ENCODE results near the gene DUSP16.
"Not testable (repeated sequence)": the region's sequence is repeated elsewhere in the genome, so short reads cannot be mapped to it uniquely, and the experiment has no call there.

Gene DUSP16

DNA sequence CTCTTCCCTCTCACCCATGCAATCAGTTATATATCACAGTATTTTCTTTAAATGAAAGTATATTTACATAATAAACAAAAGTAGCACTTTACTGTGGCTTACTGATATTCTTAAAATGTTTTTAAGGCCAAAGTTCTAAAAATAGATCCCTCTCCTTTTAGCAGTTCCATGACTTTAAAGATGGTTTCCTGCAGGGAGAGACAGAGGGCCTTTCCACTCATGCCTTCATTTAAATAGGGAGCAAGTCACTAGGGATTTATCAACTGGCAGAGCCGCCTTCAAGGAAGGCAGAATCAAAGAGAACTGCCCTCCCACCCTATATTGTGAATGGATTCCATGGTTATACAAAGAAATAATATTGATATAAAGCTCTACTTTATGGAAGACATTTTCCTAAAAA lies 55.5 kb downstream of the DUSP16 start:
- TF ChIP-seq, protein P1, sequence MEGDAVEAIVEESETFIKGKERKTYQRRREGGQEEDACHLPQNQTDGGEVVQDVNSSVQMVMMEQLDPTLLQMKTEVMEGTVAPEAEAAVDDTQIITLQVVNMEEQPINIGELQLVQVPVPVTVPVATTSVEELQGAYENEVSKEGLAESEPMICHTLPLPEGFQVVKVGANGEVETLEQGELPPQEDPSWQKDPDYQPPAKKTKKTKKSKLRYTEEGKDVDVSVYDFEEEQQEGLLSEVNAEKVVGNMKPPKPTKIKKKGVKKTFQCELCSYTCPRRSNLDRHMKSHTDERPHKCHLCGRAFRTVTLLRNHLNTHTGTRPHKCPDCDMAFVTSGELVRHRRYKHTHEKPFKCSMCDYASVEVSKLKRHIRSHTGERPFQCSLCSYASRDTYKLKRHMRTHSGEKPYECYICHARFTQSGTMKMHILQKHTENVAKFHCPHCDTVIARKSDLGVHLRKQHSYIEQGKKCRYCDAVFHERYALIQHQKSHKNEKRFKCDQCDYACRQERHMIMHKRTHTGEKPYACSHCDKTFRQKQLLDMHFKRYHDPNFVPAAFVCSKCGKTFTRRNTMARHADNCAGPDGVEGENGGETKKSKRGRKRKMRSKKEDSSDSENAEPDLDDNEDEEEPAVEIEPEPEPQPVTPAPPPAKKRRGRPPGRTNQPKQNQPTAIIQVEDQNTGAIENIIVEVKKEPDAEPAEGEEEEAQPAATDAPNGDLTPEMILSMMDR (IDR thresholded peaks at IDR 0.05; ENCODE audit: low read depth, low read length): no peak
- H3K36me3 ChIP-seq: no peaks in the 10 kb centered on the region
- H3K4me3 ChIP-seq (ENCODE audit: low read depth, low read length): no peak overlapping the region
- H3K27me3 ChIP-seq (ENCODE audit: insufficient read depth, low read depth, severe bottlenecking): no peaks in the 10 kb centered on the region
- no peaks in the 10 kb centered on the region for H3K9me3 ChIP-seq (ENCODE audit: severe bottlenecking)
- no peak overlapping the region for H3K27ac ChIP-seq
- DNase-seq: no peak

DNA sequence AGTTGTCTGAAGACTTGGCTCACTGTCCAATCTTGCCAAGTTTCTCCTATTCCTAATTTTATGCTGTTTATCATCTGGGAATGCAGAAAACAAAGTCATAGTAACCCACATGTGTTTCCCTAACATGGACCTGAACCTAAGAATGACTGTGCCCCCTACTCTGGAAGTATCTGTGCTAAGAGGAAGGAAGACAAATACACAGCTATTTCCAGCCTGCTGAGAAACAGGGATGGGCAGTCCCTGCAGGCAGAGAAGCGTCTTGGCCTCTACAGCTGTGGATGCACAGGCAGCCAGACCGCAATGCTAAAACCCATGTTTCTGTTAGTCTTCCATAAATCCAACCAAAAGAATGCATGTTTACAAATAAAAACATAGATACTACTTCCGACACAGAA lies 56.2 kb downstream of the DUSP16 start:
- Histone ChIP-seq H3K4me3 (ENCODE audit: low read depth, low read length) (no peak overlapping the region), H3K36me3 (no peaks in the 10 kb centered on the region), H3K27ac (no peak overlapping the region), H3K27me3 (ENCODE audit: insufficient read depth, low read depth, severe bottlenecking) (no peaks in the 10 kb centered on the region), H3K9me3 (ENCODE audit: severe bottlenecking) (no peaks in the 10 kb centered on the region)
- no peak for DNase-seq
- TF ChIP-seq, protein P1 (IDR thresholded peaks at IDR 0.05; ENCODE audit: low read depth, low read length): no peak

DNA sequence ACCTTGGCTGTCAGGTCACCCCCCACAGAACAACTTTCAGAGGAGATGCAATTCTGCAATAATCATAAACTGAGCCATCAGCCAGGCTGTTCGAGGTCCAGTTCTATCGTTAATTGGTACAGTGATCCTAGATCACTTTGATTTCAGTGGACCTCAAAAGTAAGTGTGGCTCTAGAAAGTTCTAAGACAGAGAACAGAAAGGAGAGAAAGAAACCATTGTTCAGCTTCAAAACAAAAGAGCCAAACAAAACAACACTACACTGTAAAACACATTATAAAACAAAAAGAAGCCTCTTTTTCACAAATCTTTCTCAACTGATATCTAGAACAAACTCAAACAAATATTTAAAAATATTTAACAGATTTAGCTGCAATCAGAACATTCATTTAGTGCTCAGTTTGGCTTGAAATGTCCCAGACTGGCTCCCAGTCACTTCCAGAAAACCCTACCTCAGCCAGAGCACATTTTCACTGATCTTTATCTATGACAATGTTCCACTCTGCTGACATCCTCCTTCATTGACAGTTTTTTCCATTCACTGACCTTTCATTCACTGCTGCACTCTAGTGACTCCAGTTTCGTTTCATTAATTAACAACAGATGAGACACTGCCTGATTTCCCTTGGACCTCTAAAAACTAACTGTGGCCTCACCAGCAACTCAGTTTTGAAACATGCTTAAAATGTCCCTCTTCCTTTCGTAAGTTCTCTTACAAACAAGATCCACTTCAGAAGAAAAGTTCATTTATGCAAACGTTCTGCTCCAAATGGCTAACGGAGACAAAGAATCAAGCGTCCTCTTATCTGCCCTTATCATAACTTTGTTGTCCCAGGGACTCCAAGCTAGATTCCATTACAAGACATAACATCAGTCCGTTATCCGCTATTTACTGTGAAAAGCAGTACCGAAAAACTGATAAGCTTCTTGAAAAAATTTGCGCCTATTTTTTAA lies 56.8 kb downstream of the DUSP16 start:
- no peak overlapping the region for H3K4me3 ChIP-seq (ENCODE audit: low read depth, low read length)
- DNase-seq: no peak
- no peaks in the 10 kb centered on the region for H3K36me3 ChIP-seq
- no peak overlapping the region for H3K27ac ChIP-seq
- TF ChIP-seq, protein P1 (IDR thresholded peaks at IDR 0.05; ENCODE audit: low read depth, low read length): no peak
- H3K9me3 ChIP-seq (ENCODE audit: severe bottlenecking): no peaks in the 10 kb centered on the region
- H3K27me3 ChIP-seq (ENCODE audit: insufficient read depth, low read depth, severe bottlenecking): no peaks in the 10 kb centered on the region

- no peaks in the 10 kb centered on the region for H3K36me3 ChIP-seq
- no peak overlapping the region for H3K27ac ChIP-seq
- TF ChIP-seq, protein P1 (IDR thresholded peaks at IDR 0.05; ENCODE audit: low read depth, low read length): 0 out of 2 replicates have a peak, but pooled peaks have one; percentile 8
- H3K27me3 ChIP-seq (ENCODE audit: insufficient read depth, low read depth, severe bottlenecking): no peaks in the 10 kb centered on the region
- no peaks in the 10 kb centered on the region for H3K9me3 ChIP-seq (ENCODE audit: severe bottlenecking)
- no peak overlapping the region for H3K4me3 ChIP-seq (ENCODE audit: low read depth, low read length)
- DNase-seq: peak; percentile 24
Observed at GRCh38 chr12:12503384-12504078, 59.1 kb downstream of the DUSP16 start.

DNA sequence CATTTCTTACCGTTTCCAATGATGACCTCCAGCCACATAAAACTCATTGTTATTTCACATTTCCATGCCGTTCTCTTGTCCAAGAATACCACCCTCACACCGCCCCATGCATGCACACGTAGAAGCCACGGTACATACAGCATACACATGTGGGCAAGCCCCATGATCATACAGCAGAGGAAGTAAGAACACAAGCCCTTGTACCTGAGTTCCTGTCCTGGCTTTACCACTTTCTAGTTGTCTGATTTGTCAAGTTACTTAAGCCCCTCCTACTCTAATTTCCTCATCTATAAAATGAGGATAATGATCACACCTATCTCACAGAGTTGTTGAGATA lies 59.9 kb downstream of the DUSP16 start:
- Histone ChIP-seq H3K9me3 (ENCODE audit: severe bottlenecking) (no peaks in the 10 kb centered on the region), H3K4me3 (ENCODE audit: low read depth, low read length) (no peak overlapping the region), H3K36me3 (no peaks in the 10 kb centered on the region), H3K27me3 (ENCODE audit: insufficient read depth, low read depth, severe bottlenecking) (no peaks in the 10 kb centered on the region), H3K27ac (no peak overlapping the region)
- DNase-seq: no peak
- TF ChIP-seq, protein P1 (IDR thresholded peaks at IDR 0.05; ENCODE audit: low read depth, low read length): no peak

- not testable (repeated sequence) for DNase-seq, H3K27ac ChIP-seq
Observed at GRCh38 chr12:12502130-12502814, 60.4 kb downstream of the DUSP16 start.

More at GRCh38 chr12:12502130-12502814, 60.4 kb downstream of the DUSP16 start:
- H3K36me3 ChIP-seq; H3K27me3 ChIP-seq (ENCODE audit: insufficient read depth, low read depth, severe bottlenecking); H3K9me3 ChIP-seq (ENCODE audit: severe bottlenecking); H3K4me3 ChIP-seq (ENCODE audit: low read depth, low read length): not testable (repeated sequence)

Data from WERI-Rb-1 (cell line).